K562 (cell line): ENCODE measurements around the gene SLC2A6. TPM values are rescaled to one million over a fixed set of nuclear protein-coding genes. Genes with fewer than 3 reads are reported as not detected.

Experiments used
- ATAC-seq: fragments of 200-7000 bp; cut with Tn5 transposase; 3 replicates; pipeline ENCODE4 v1.9.1; 2020; ENCODE audit warnings: moderate library complexity
- BruUV-seq: library from RNA; stranded (reverse); fragments of 400-500 nt; replicated peaks from 2 replicates; lab custom pipeline; 2021; lab: Mats Ljungman, UMichigan
- CTCF ChIA-PET: fragments of 300-600 bp; formaldehyde crosslinking; extraction: SDS; loops from one replicate; lab custom pipeline; 2021; ENCODE audit warnings: low intra/inter-chr PET ratio; lab: Yijun Ruan, JAX
- POLR2A ChIA-PET: fragments of 300-600, 350-650 bp; sonication (Branson Sonifier 250); formaldehyde crosslinking; extraction: SDS; loops from one replicate; lab custom pipeline; 2021; ENCODE audit warnings: antibody characterized with exemption, inconsistent platforms; lab: Yijun Ruan, JAX
- DNase-seq, 4 experiments: peaks; one replicate each; pipeline versions ENCODE4 v3.0.0 to v3.0.0-alpha.2; 2011 to 2018; ENCODE audit warnings: low spot score in 3 of 4, mixed read lengths in 3 of 4; ENCODE audit errors: extremely low read depth in 1 of 4
- FAIRE-seq: peaks from 2 replicates; lab custom pipeline; 2011; peaks lifted over from hg19 to GRCh38; lab: Jason Lieb, UNC
- H2AFZ ChIP-seq: 2 replicates; pipeline ENCODE4 v1.6.0; 2011; ENCODE audit warnings: low read depth, low read length, control low read depth, inconsistent platforms
- H3K27ac ChIP-seq: fragments of 200-600 bp; 3 replicates; pipeline ENCODE4 v1.8.0; 2011; ENCODE audit warnings: low read depth, mild to moderate bottlenecking, control low read depth, inconsistent platforms, low read length, moderate library complexity, mixed read lengths; ENCODE audit errors: extremely low read depth
- H3K27me3 ChIP-seq, 2 experiments: fragments of 300-600 bp in 1 of 2; 2 replicates in 1 of 2; 3 replicates in 1 of 2; pipeline versions ENCODE4 v1.6.0 to v1.8.0; 2011; ENCODE audit warnings: inconsistent platforms in 2 of 2, low read length in 2 of 2, mild to moderate bottlenecking in 1 of 2, mixed read lengths in 1 of 2, moderate library complexity in 1 of 2; ENCODE audit not compliant: control insufficient read depth in 2 of 2, insufficient read depth in 2 of 2
- H3K36me3 ChIP-seq: fragments of 300-600 bp; 3 replicates; pipeline ENCODE4 v1.8.0; 2011; ENCODE audit warnings: mild to moderate bottlenecking, low read length, inconsistent platforms; ENCODE audit not compliant: control insufficient read depth, insufficient read depth
- H3K4me1 ChIP-seq, 2 experiments: fragments of 200-600 bp in 1 of 2; replicated peaks in 1 of 2; 2 replicates in 1 of 2; 3 replicates in 1 of 2; pipeline versions ENCODE4 v1.5.1 to v1.8.0; 2011; ENCODE audit warnings: inconsistent platforms in 2 of 2, low read length in 2 of 2, mild to moderate bottlenecking in 1 of 2, mixed read lengths in 1 of 2, moderate library complexity in 1 of 2; ENCODE audit not compliant: control insufficient read depth in 2 of 2, insufficient read depth in 2 of 2
- H3K4me2 ChIP-seq: 2 replicates; pipeline ENCODE4 v1.6.1; 2011; ENCODE audit warnings: low read length, control low read depth, inconsistent platforms, mixed read lengths; ENCODE audit not compliant: insufficient read depth
- H3K4me3 ChIP-seq: fragments of 200-600 bp; sonication (generic), shearing (Covaris generic); 2 replicates; pipeline ENCODE4 v1.5.1; 2016; ENCODE audit warnings: control low read depth, inconsistent platforms
- H3K79me2 ChIP-seq: fragments of 200-600 bp; 3 replicates; pipeline ENCODE4 v1.8.0; 2011; ENCODE audit warnings: low read length, inconsistent platforms; ENCODE audit not compliant: control insufficient read depth, insufficient read depth
- H3K9ac ChIP-seq, 2 experiments: 2 replicates each; pipeline versions ENCODE4 v1.6.0 to v1.6.1; 2011; ENCODE audit warnings: low read depth in 2 of 2, low read length in 2 of 2, control low read depth in 1 of 2, inconsistent platforms in 1 of 2, mild to moderate bottlenecking in 1 of 2, mixed read lengths in 1 of 2; ENCODE audit not compliant: insufficient read depth in 1 of 2
- H3K9me1 ChIP-seq: one replicate; pipeline ENCODE4 v1.6.0; 2011; ENCODE audit warnings: inconsistent platforms, mild to moderate bottlenecking, low read length, moderate library complexity; ENCODE audit not compliant: control insufficient read depth, insufficient read depth
- H3K9me3 ChIP-seq: replicated peaks from 2 replicates; pipeline ENCODE4 v1.5.1; 2011; ENCODE audit warnings: low read depth, low read length, inconsistent platforms; ENCODE audit not compliant: control insufficient read depth, insufficient read depth
- H4K20me1 ChIP-seq: replicated peaks from 2 replicates; pipeline ENCODE4 v1.6.1; 2011; ENCODE audit warnings: low read length, inconsistent platforms, mixed read lengths; ENCODE audit not compliant: control insufficient read depth, insufficient read depth
- MBD2 ChIP-seq: sonication (generic); IDR thresholded peaks from 2 replicates; pipeline ENCODE4 v1.6.1; 2016; ENCODE audit warnings: low read depth, borderline replicate concordance
- TOE1 ChIP-seq, 2 experiments: fragments of 450-650 bp in 1 of 2; sonication (generic) in 1 of 2; formaldehyde crosslinking in 1 of 2; IDR thresholded peaks; 2 replicates each; pipeline versions ENCODE4 v1.7.1 to v1.8.0; 2016 to 2022; ENCODE audit warnings: borderline replicate concordance in 2 of 2, mild to moderate bottlenecking in 2 of 2, antibody characterized with exemption in 1 of 2, inconsistent platforms in 1 of 2, low read depth in 1 of 2, missing genetic modification reagents in 1 of 2, moderate library complexity in 1 of 2
- ZC3H8 ChIP-seq: fragments of 450-650 bp; IDR thresholded peaks from 2 replicates; pipeline ENCODE4 v1.6.1; 2017
- WGBS: fragments of 100-300 bp; shearing (Covaris generic); methylation state at CpG from one replicate; pipeline ENCODE4 v1.1.6; 2016; ENCODE audit warnings: low coverage, mixed read lengths; ENCODE audit not compliant: insufficient coverage; ENCODE audit errors: missing lambda C conversion rate; 5-methylcytosine and 5-hydroxymethylcytosine counted together
- in situ Hi-C: fragments of 300-500 bp; cut with MboI; formaldehyde crosslinking; loops from 4 replicates; pipeline ENCODE4 v1.15.0; 2018; ENCODE audit warnings: inconsistent platforms, mixed read lengths
- intact Hi-C: fragments of 100-400 bp; cut with micrococcal nuclease; formaldehyde crosslinking; loops from 2 replicates; pipeline ENCODE4 v1.14.2; 2022
- polyA plus RNA-seq, 8 experiments: library from polyadenylated mRNA; depleted of rRNA in 4 of 8; stranded (reverse) in 5 of 8; unstranded in 3 of 8; fragments of >200 nt; fragmentation: Nextera tagmentation in 2 of 8; fragmentation: Illumina TruSeq in 1 of 8; extraction: Ambion mirVana in 2 of 8; extraction: Trizol in 1 of 8; gene quantifications; 2 replicates each; pipeline versions ENCODE4 v1.2.1 to v1.2.3, GENCODE V29; 2011 to 2014; ENCODE audit warnings: inconsistent platforms in 1 of 8, missing spikeins in 1 of 8
- total RNA-seq, 7 experiments: library from RNA; depleted of rRNA in 6 of 7; stranded (reverse); fragments of >200 nt in 6 of 7; fragmentation: Illumina TruSeq in 2 of 7; extraction: Trizol in 2 of 7; gene quantifications; 2 replicates each; pipeline versions ENCODE4 v1.2.1 to v1.2.3, GENCODE V29; 2011 to 2021; ENCODE audit warnings: low replicate concordance in 1 of 7
- TF ChIP-seq, protein P1 (sequence below): fragments of 450-650 bp; formaldehyde crosslinking; IDR thresholded peaks from 2 replicates; pipeline ENCODE4 v1.4.0; 2022; ENCODE audit warnings: missing genetic modification characterization
- TF ChIP-seq, protein P2 (sequence below): sonication (generic); formaldehyde crosslinking; IDR thresholded peaks from 2 replicates; pipeline ENCODE4 v1.8.0; 2022; ENCODE audit warnings: mild to moderate bottlenecking, low read depth, missing genetic modification reagents
- TF ChIP-seq, protein P3 (sequence below): sonication (generic); formaldehyde crosslinking; IDR thresholded peaks from 2 replicates; pipeline ENCODE4 v1.8.1; 2022; ENCODE audit warnings: missing genetic modification reagents
- TF ChIP-seq, protein P4 (sequence below): sonication (generic); formaldehyde crosslinking; IDR thresholded peaks from 2 replicates; pipeline ENCODE4 v1.8.1; 2022; ENCODE audit warnings: missing genetic modification reagents

The SLC2A6 gene
- total and polyA plus RNA-seq, 9 of the 15 experiments (the other 6 are each of a cell fraction or from before 2014, with no cell fraction given), result 0.04 to 0.38 (median 0.09) TPM; not detected in 3

DNA sequence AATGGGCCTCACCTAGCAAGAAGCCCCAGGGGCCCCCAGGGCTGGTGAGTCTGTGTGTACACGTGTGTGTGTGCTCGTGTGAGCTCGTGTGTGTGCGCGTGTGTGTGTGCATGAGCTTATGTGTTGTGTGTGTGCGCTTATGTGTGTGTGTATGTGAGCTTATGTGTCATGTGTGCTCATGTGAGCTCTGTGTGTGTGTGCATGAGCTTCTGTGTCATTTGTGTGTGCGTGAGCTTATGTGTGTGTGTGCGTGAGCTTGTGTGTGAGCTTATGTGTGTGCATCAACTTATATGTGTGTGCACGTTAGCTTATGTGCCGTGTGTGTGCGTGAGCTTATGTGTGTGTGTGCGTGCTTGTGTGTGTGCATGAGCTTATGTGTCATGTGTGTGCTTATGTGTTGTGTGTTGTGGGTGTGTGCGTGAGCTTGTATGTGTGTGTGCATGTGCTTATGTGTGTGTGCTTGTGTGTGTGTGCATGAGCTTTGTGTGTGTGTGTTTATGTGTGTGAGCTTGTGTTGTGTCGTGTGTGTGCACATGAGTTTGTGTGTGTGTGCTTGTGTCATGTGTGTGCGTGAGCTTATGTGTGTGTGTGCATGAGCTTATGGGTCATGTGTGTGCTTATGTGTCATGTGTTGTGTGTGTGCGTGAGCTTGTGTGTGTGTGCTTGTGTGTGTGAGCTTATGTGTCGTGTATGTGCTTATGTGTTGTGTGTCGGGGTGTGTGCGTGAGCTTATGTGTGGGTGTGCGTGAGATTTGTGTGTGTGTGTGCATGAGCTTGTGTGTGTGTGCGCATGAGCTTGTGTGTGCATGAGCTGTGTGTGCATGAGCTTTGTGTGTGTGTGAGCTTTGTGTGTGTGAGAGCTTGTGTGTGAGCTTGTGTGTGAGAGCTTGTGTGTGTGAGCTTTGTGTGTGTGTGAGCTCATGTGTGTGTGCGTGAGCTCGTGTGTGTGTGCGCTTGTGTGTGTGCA lies 16.7 kb upstream of the SLC2A6 start:
- no peak overlapping the region for H3K27ac ChIP-seq
- no TSS peak for BruUV-seq
- H3K4me3 ChIP-seq, result no peak overlapping the region
- H4K20me1 ChIP-seq, result no peaks in the 10 kb centered on the region
- H2AFZ ChIP-seq, result no peak overlapping the region
- H3K27me3 ChIP-seq, result peaks cover 22 to 92% of the 10 kb centered on the region in 2 experiments; a peak in 4 of 5 replicates
- DNase-seq, result no peak
- TF ChIP-seq MBD2 (no peak), TOE1 (IDR thresholded peaks at IDR 0.05; ENCODE audit: borderline replicate concordance) (no peak), TOE1 (CRISPR knock-in tag; IDR thresholded peaks at IDR 0.05; ENCODE audit: borderline replicate concordance, low read depth) (0 out of 2 replicates have a peak, but pooled peaks have one; percentile 41), ZC3H8 (no peak)
- TF ChIP-seq, protein P1, sequence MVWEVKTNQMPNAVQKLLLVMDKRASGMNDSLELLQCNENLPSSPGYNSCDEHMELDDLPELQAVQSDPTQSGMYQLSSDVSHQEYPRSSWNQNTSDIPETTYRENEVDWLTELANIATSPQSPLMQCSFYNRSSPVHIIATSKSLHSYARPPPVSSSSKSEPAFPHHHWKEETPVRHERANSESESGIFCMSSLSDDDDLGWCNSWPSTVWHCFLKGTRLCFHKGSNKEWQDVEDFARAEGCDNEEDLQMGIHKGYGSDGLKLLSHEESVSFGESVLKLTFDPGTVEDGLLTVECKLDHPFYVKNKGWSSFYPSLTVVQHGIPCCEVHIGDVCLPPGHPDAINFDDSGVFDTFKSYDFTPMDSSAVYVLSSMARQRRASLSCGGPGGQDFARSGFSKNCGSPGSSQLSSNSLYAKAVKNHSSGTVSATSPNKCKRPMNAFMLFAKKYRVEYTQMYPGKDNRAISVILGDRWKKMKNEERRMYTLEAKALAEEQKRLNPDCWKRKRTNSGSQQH, result 0 out of 2 replicates have a peak, but pooled peaks have one; percentile 21
- TF ChIP-seq, protein P2, sequence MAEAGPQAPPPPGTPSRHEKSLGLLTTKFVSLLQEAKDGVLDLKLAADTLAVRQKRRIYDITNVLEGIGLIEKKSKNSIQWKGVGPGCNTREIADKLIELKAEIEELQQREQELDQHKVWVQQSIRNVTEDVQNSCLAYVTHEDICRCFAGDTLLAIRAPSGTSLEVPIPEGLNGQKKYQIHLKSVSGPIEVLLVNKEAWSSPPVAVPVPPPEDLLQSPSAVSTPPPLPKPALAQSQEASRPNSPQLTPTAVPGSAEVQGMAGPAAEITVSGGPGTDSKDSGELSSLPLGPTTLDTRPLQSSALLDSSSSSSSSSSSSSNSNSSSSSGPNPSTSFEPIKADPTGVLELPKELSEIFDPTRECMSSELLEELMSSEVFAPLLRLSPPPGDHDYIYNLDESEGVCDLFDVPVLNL (CRISPR knock-in tag), result 0 out of 2 replicates have a peak, but pooled peaks have one; percentile 14
- TF ChIP-seq, protein P3, sequence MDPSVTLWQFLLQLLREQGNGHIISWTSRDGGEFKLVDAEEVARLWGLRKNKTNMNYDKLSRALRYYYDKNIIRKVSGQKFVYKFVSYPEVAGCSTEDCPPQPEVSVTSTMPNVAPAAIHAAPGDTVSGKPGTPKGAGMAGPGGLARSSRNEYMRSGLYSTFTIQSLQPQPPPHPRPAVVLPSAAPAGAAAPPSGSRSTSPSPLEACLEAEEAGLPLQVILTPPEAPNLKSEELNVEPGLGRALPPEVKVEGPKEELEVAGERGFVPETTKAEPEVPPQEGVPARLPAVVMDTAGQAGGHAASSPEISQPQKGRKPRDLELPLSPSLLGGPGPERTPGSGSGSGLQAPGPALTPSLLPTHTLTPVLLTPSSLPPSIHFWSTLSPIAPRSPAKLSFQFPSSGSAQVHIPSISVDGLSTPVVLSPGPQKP, result 0 out of 2 replicates have a peak, but pooled peaks have one; percentile 16
- TF ChIP-seq, protein P4, sequence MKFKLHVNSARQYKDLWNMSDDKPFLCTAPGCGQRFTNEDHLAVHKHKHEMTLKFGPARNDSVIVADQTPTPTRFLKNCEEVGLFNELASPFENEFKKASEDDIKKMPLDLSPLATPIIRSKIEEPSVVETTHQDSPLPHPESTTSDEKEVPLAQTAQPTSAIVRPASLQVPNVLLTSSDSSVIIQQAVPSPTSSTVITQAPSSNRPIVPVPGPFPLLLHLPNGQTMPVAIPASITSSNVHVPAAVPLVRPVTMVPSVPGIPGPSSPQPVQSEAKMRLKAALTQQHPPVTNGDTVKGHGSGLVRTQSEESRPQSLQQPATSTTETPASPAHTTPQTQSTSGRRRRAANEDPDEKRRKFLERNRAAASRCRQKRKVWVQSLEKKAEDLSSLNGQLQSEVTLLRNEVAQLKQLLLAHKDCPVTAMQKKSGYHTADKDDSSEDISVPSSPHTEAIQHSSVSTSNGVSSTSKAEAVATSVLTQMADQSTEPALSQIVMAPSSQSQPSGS (CRISPR knock-in tag), result 0 out of 2 replicates have a peak, but pooled peaks have one; percentile 25
- TF ChIP-seq, all 486 proteins: peak for 5
- Histone ChIP-seq H3K79me2 (no peaks in the 10 kb centered on the region), H3K36me3 (no peaks in the 10 kb centered on the region), H3K9ac (no peak overlapping the region), H3K4me1 (peaks cover 0 to 30% of the 10 kb centered on the region in 2 experiments; a peak in 2 of 5 replicates), H3K9me3 (no peaks in the 10 kb centered on the region; the same call in 1 of the 2 replicates), H3K9me1 (no peaks in the 10 kb centered on the region), H3K4me2 (no peak overlapping the region)
- ATAC-seq, result no peak
- FAIRE-seq, result peak; percentile 48
- intact Hi-C loops (no loop called here), in situ Hi-C loops (no loop called here)
- POLR2A ChIA-PET, result interaction anchor here (1.1 to 1.6 kb wide), 2 partner anchors 10 to 11 kb away, joined by 3 to 9 read pairs; no protein-coding TSS in a partner anchor
- CTCF ChIA-PET, result no interaction called here
- 56% methylated on average over 23 of the region's 24 CpGs for WGBS
